Sigmoid colon (tissue), 4 donors: ENCODE measurements around the gene KCNH8.

Experiments used
- EP300 ChIP-seq, 4 donors: sonication (generic); formaldehyde crosslinking; IDR thresholded peaks; one replicate each; pipeline ENCODE4 v1.6.1; 2017; ENCODE audit warnings: antibody characterized with exemption in 4 of 4
- POLR2A ChIP-seq, 2 donors: fragments of 450-650 bp; IDR thresholded peaks; one replicate each; pipeline ENCODE4 v1.6.1; 2016; ENCODE audit warnings: antibody characterized with exemption in 2 of 2, mild to moderate bottlenecking in 2 of 2, moderate library complexity in 2 of 2
- TF ChIP-seq, protein P1 (sequence below), 4 experiments: fragments of 450-650 bp in 3 of 4; fragments of 200-600 bp in 1 of 4; IDR thresholded peaks; one replicate each; pipeline ENCODE4 v1.5.1; 2016 to 2019; ENCODE audit warnings: antibody characterized with exemption in 4 of 4, mild to moderate bottlenecking in 3 of 4, moderate library complexity in 2 of 4

DNA sequence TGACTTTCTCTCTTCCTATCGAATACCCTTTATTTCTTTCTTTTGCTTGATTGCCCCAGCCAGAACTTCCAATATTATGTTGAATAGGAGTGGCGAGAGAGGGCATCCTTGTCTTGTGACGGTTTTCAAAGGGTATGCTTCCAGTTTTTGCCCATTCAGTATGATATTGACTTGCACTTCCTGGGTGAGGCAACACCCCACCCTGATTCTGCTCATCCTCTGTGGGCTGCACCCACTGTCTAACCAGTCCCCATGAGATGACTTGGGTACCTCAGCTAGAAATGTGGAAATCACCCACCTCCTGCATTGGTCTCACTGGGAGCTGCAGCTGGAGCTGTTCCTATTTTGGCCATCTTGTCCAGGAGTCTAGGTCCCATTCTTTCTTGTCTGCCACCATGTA lies 44.8 kb upstream of the KCNH8 start:
- no peak for TF ChIP-seq EP300 (IDR thresholded peaks at IDR 0.05)
- TF ChIP-seq, protein P1, sequence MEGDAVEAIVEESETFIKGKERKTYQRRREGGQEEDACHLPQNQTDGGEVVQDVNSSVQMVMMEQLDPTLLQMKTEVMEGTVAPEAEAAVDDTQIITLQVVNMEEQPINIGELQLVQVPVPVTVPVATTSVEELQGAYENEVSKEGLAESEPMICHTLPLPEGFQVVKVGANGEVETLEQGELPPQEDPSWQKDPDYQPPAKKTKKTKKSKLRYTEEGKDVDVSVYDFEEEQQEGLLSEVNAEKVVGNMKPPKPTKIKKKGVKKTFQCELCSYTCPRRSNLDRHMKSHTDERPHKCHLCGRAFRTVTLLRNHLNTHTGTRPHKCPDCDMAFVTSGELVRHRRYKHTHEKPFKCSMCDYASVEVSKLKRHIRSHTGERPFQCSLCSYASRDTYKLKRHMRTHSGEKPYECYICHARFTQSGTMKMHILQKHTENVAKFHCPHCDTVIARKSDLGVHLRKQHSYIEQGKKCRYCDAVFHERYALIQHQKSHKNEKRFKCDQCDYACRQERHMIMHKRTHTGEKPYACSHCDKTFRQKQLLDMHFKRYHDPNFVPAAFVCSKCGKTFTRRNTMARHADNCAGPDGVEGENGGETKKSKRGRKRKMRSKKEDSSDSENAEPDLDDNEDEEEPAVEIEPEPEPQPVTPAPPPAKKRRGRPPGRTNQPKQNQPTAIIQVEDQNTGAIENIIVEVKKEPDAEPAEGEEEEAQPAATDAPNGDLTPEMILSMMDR (IDR thresholded peaks at IDR 0.05) = no peak
- TF ChIP-seq POLR2A (IDR thresholded peaks at IDR 0.05) = no peak
